ENCODE data around the gene TRAK1. TPM values are rescaled to one million over a fixed set of nuclear protein-coding genes. Genes with fewer than 3 reads are reported as not detected.

TRAK1 gene
- total RNA-seq, 4 donors from 2014 or later = 37.4 to 89.5 (median 53.0) TPM

GRCh38 chr3:42068303-42069088 lies 22.7 kb upstream of the TRAK1 start:
- no peak for ATAC-seq
- H3K4me1 ChIP-seq = peaks cover 17 to 99% (median 55%) of the 10 kb centered on the region in 3 donors
- 82 to 83% methylated on average over 6 to 7 of the region's 7 CpGs for WGBS, 2 donors (ENCODE audit: low coverage in 1 of 2)

GRCh38 chr3:42070089-42070488 lies 21.1 kb upstream of the TRAK1 start:
- Histone ChIP-seq H3K4me3 (no peak overlapping the region), H3K27me3 (no peaks in the 10 kb centered on the region), H3K36me3 (no peaks in the 10 kb centered on the region), H3K27ac (peak overlapping the region; percentile 21 to 88 (median 88)), H3K4me1 (peaks cover 19 to 100% (median 59%) of the 10 kb centered on the region in 3 donors), H3K9me3 (no peaks in the 10 kb centered on the region)
- WGBS, 2 donors (ENCODE audit: low coverage in 1 of 2) = 100% methylated on average over 1 of the region's 2 CpGs; no CpG with 5 or more reads in 1 of the 2 donors
- no peak for TF ChIP-seq CTCF (IDR thresholded peaks at IDR 0.05)
- no peak for TF ChIP-seq POLR2AphosphoS5 (IDR thresholded peaks at IDR 0.05)
- TF ChIP-seq EP300 (IDR thresholded peaks at IDR 0.05) = no peak
- no peak for ATAC-seq

More at GRCh38 chr3:42068303-42069088, 22.7 kb upstream of the TRAK1 start:
- Histone ChIP-seq H3K36me3 (no peaks in the 10 kb centered on the region), H3K4me3 (no peak overlapping the region), H3K27me3 (no peaks in the 10 kb centered on the region), H3K27ac (peak overlapping the region; percentile 83 to 88 (median 86)), H3K9me3 (no peaks in the 10 kb centered on the region)
- TF ChIP-seq CTCF (IDR thresholded peaks at IDR 0.05) = no peak
- no peak for TF ChIP-seq POLR2A (IDR thresholded peaks at IDR 0.05)
- no peak for TF ChIP-seq EP300 (IDR thresholded peaks at IDR 0.05)
- no peak for TF ChIP-seq POLR2AphosphoS5 (IDR thresholded peaks at IDR 0.05)

GRCh38 chr3:42070524-42070923 lies 20.6 kb upstream of the TRAK1 start:
- no peak for ATAC-seq
- Histone ChIP-seq H3K4me3 (no peak overlapping the region), H3K27ac (peak overlapping the region; percentile 21 to 88 (median 88)), H3K4me1 (peaks cover 19 to 100% (median 59%) of the 10 kb centered on the region in 3 donors), H3K27me3 (no peaks in the 10 kb centered on the region), H3K36me3 (no peaks in the 10 kb centered on the region), H3K9me3 (no peaks in the 10 kb centered on the region)
- 67% methylated on average over 1 of the region's 1 CpG; no CpG with 5 or more reads in 1 of the 2 donors for WGBS, 2 donors (ENCODE audit: low coverage in 1 of 2)
- TF ChIP-seq POLR2AphosphoS5 (IDR thresholded peaks at IDR 0.05) (no peak), CTCF (IDR thresholded peaks at IDR 0.05) (no peak), EP300 (IDR thresholded peaks at IDR 0.05) (no peak), POLR2A (IDR thresholded peaks at IDR 0.05) (no peak)

GRCh38 chr3:42071904-42072812 lies 19.0 kb upstream of the TRAK1 start:
- Histone ChIP-seq H3K27me3 (no peaks in the 10 kb centered on the region), H3K4me1 (peaks cover 15 to 86% (median 46%) of the 10 kb centered on the region in 3 donors)
- WGBS, 2 donors (ENCODE audit: low coverage in 1 of 2) = 0 to 12% methylated on average over 1 to 6 of the region's 17 CpGs

More at GRCh38 chr3:42071904-42072812, 19.0 kb upstream of the TRAK1 start:
- TF ChIP-seq POLR2A (IDR thresholded peaks at IDR 0.05) = no peak
- TF ChIP-seq CTCF (IDR thresholded peaks at IDR 0.05) = peak in 1 of 4 experiments; percentile 18
- no peak for TF ChIP-seq EP300 (IDR thresholded peaks at IDR 0.05)
- peak; percentile 54 for TF ChIP-seq POLR2AphosphoS5 (IDR thresholded peaks at IDR 0.05)
- H3K9me3 ChIP-seq = no peaks in the 10 kb centered on the region
- peak; percentile 76 for ATAC-seq
- peak overlapping the region; percentile 21 to 88 (median 88) for H3K27ac ChIP-seq
- H3K36me3 ChIP-seq = no peaks in the 10 kb centered on the region
- H3K4me3 ChIP-seq = peak overlapping the region in 1 of 2 donors; percentile 32
